Bronchial epithelial cell (primary cell): ENCODE measurements around the gene XYLB. TPM values are rescaled to one million over a fixed set of nuclear protein-coding genes. Genes with fewer than 3 reads are reported as not detected.
A peak's percentile ranks its signal among the peaks of the same experiment; 100 is the strongest.

ENCODE experiments used
- DNase-seq: peaks from one replicate; pipeline ENCODE4 v3.0.0-alpha.2; 2010; ENCODE audit warnings: low read depth
- FAIRE-seq: peaks from 2 replicates; lab custom pipeline; 2011; peaks lifted over from hg19 to GRCh38; lab: Jason Lieb, UNC
- H3K27me3 ChIP-seq: 2 replicates; pipeline ENCODE4 v1.5.1; 2011; ENCODE audit warnings: low read length; ENCODE audit not compliant: control insufficient read depth, insufficient read depth
- H3K36me3 ChIP-seq: 2 replicates; pipeline ENCODE4 v1.5.1; 2011; ENCODE audit warnings: low read length; ENCODE audit not compliant: control insufficient read depth, insufficient read depth
- H3K4me3 ChIP-seq: 2 replicates; pipeline ENCODE4 v1.5.1; 2011; ENCODE audit warnings: mild to moderate bottlenecking, low read depth, low read length, control low read depth
- total RNA-seq: library from RNA; depleted of rRNA; stranded (reverse); fragments of >200 nt; gene quantifications from 2 replicates; pipeline ENCODE4 v1.2.1, GENCODE V29; 2014
- TF ChIP-seq, protein P1 (sequence below): IDR thresholded peaks from 2 replicates; pipeline ENCODE4 v1.5.1; 2011; ENCODE audit warnings: mild to moderate bottlenecking, moderate library complexity, low read length, control low read depth, inconsistent platforms; ENCODE audit not compliant: insufficient read depth, severe bottlenecking

XYLB gene
- total RNA-seq, 1 donor from 2014 or later = 2.1 TPM

DNA sequence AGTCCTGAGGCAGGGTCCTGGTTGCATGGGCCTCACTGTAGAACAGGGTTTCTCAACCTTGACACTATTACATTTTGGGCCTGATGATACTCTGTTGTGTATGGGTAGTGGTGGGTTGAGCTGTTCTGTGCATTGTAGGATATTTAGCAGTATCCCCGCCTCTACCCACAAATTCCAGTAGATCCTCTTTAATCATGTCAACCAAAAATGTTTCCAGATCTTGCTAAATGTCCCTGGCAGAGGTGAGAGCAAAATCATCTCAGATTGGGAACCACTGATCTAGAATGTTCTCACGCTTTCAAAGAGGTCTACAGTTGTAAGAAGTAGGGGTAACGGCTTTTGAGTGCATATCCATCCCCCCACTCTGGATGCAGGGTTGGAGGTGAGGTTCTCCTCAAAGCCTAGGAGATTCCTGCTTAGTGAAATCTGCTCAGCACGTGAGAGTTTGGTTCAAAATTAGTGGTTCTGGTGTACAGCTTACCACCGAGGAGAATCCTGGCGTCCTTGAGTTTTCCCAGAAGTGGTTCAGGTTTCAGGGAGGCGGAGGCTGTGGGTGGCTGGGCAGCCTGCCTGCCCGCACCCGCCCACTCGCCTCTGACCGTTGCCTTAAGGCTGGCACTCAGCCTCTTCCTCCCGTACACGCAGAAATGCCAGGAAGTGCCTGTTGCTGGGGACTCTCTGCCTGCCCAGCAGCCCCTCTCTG is 112.4 kb downstream of the XYLB start:
- no peaks in the 10 kb centered on the region for H3K36me3 ChIP-seq
- DNase-seq (peak; percentile 57), FAIRE-seq (no peak)
- H3K27me3 ChIP-seq = no peaks in the 10 kb centered on the region
- H3K4me3 ChIP-seq = peak overlapping the region; percentile 25
- TF ChIP-seq, protein P1, sequence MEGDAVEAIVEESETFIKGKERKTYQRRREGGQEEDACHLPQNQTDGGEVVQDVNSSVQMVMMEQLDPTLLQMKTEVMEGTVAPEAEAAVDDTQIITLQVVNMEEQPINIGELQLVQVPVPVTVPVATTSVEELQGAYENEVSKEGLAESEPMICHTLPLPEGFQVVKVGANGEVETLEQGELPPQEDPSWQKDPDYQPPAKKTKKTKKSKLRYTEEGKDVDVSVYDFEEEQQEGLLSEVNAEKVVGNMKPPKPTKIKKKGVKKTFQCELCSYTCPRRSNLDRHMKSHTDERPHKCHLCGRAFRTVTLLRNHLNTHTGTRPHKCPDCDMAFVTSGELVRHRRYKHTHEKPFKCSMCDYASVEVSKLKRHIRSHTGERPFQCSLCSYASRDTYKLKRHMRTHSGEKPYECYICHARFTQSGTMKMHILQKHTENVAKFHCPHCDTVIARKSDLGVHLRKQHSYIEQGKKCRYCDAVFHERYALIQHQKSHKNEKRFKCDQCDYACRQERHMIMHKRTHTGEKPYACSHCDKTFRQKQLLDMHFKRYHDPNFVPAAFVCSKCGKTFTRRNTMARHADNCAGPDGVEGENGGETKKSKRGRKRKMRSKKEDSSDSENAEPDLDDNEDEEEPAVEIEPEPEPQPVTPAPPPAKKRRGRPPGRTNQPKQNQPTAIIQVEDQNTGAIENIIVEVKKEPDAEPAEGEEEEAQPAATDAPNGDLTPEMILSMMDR = no peak

DNA sequence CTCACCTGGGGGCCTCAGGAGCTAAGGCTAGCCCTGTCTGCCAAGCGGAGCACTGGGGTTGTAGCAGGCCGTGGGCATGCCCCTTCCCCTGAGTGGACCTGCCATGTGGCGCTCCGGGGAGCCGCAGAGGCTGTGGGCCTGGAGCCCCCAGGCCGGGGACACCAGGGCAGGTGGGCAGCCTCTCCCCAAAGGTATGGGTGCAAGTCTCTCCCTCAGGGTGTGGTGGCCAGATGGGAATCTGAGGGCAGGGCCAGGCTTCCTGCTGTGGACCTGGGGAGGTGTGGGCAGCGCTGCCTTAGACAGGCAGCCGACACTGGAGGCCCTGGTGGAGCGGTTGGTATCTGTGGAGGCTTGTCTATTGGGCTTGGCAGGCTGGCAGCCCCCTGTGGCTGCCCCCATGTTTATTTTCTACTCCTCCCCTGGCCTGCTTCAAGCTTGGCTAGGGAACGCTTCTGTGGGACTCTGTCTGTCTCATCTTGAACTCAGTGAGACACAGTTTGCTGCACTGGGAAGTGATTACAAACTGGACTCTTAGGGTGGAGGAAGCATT is 113.0 kb downstream of the XYLB start:
- FAIRE-seq = no peak
- peak overlapping the region; percentile 25 for H3K4me3 ChIP-seq
- TF ChIP-seq, protein P1 = no peak
- DNase-seq = no peak
- H3K36me3 ChIP-seq = no peaks in the 10 kb centered on the region
- no peaks in the 10 kb centered on the region for H3K27me3 ChIP-seq

DNA sequence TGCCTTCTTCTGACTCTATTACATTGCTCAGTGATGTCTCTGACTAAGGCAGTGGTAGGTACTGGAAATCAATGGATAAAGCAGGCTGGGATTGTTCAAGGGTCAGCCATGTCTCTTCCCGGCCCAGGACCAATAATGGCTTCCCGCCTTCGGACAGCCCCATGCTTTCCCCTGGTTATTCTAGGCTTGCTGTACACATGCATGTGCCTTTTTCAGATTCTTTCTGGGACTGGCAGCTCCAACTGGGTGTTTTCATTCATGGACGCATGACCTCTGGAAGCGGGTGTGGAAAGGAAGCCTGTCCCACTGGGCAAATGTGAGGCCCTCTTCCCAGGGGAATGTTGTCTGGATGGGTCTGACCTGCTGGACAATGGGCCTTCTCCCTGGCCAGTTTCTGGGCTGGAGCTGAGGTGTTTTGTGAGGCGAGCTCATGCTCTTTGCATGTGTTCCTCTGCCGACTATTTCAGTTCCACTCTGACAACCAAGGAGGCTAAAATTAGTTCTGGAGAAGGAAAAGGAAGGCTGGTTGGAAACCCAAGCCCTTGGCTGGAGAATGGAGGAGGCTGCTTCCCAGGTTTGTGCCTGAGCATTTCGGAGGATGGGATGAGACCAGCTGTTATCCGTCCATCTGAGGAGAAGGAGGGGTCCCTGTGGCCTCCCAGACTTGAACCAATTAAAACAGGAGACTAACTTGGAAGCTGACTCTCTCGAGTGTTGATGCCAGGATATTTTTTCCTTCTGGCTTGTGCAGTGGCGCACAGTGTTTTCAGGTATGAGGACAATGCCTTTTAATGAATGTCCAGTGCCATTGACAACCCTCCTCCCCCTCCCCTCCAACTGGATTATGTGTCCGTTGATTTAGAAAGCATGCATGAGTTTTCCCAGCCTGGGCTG is 114.0 kb downstream of the XYLB start:
- DNase-seq (no peak), FAIRE-seq (no peak)
- no peak overlapping the region for H3K4me3 ChIP-seq
- TF ChIP-seq, protein P1 = no peak
- H3K36me3 ChIP-seq = no peaks in the 10 kb centered on the region
- H3K27me3 ChIP-seq = no peaks in the 10 kb centered on the region

Other genes starting within 250 kb of the XYLB start
- gene ACAA1, start 209.7 kb upstream of the XYLB start, total RNA-seq = 54.2 and 82.2 TPM in 2 replicates
- 14.7 and 21.5 TPM in 2 replicates for gene MYD88, start 208.1 kb upstream of the XYLB start, total RNA-seq
- gene OXSR1, start 181.2 kb upstream of the XYLB start, total RNA-seq = 95.3 and 121 TPM in 2 replicates
- 0.77 and 0.79 TPM in 2 replicates for gene SLC22A13, start 81.0 kb upstream of the XYLB start, total RNA-seq
- gene SLC22A14, start 64.5 kb upstream of the XYLB start, total RNA-seq = 0.26 and 0.64 TPM in 2 replicates
- gene ACVR2B, start 107.1 kb downstream of the XYLB start, total RNA-seq = 1.9 and 4.5 TPM in 2 replicates
- 5.8 and 5.9 TPM in 2 replicates for gene EXOG, start 149.6 kb downstream of the XYLB start, total RNA-seq